Caco-2 (cell line): ENCODE results near the gene MSMP. TPM values are rescaled to one million over a fixed set of nuclear protein-coding genes. Genes with fewer than 3 reads are reported as not detected.

Source experiments
- BruUV-seq: library from RNA; stranded (reverse); fragments of 400-500 nt; replicated peaks from 2 replicates; lab custom pipeline; 2021; lab: Mats Ljungman, UMichigan
- CTCF ChIA-PET: fragments of 300-600 bp; sonication (Branson Sonifier 250); formaldehyde crosslinking; loops from one replicate; lab custom pipeline; 2022; ENCODE audit warnings: antibody characterized with exemption; lab: Charles Lee
- POLR2A ChIA-PET: fragments of 300-600 bp; sonication (Branson Sonifier 250); formaldehyde crosslinking; loops from one replicate; lab custom pipeline; 2022; ENCODE audit warnings: antibody characterized with exemption; lab: Charles Lee
- DNase-seq, 2 experiments: peaks; one replicate each; pipeline versions ENCODE4 v3.0.0 to v3.0.0-alpha.2; 2020 to 2022
- H3K27me3 ChIP-seq: replicated peaks from 2 replicates; pipeline ENCODE4 v1.6.0; 2011; ENCODE audit warnings: low read length; ENCODE audit not compliant: control insufficient read depth, insufficient read depth
- H3K36me3 ChIP-seq: 2 replicates; pipeline ENCODE4 v1.5.1; 2011; ENCODE audit warnings: low read length; ENCODE audit not compliant: control insufficient read depth, insufficient read depth
- H3K4me1 ChIP-seq: fragments of 250-450 bp; sonication (Bioruptor Pico); 2 replicates; pipeline ENCODE4 v1.5.1; 2020; ENCODE audit warnings: mild to moderate bottlenecking
- H3K4me3 ChIP-seq: 2 replicates; pipeline ENCODE4 v1.5.1; 2011; ENCODE audit warnings: low read depth, mild to moderate bottlenecking, control low read depth, low read length
- H3K9me3 ChIP-seq: fragments of 250-450 bp; sonication (Bioruptor Pico); 2 replicates; pipeline ENCODE4 v1.5.1; 2020; ENCODE audit warnings: mild to moderate bottlenecking, moderate library complexity
- H3K27ac Mint-ChIP-seq: one replicate; pipeline ENCODE4 v1.8.0; 2022; ENCODE audit warnings: mixed read lengths; ENCODE audit not compliant: unreplicated experiment
- H3K27me3 Mint-ChIP-seq: one replicate; pipeline ENCODE4 v1.8.0; 2022; ENCODE audit warnings: mixed read lengths; ENCODE audit not compliant: insufficient read depth, unreplicated experiment
- H3K36me3 Mint-ChIP-seq: one replicate; pipeline ENCODE4 v1.8.0; 2022; ENCODE audit warnings: mild to moderate bottlenecking, mixed read lengths; ENCODE audit not compliant: insufficient read depth, unreplicated experiment
- H3K4me1 Mint-ChIP-seq: one replicate; pipeline ENCODE4 v1.8.0; 2022; ENCODE audit warnings: low read depth, mixed read lengths; ENCODE audit not compliant: unreplicated experiment
- H3K4me3 Mint-ChIP-seq: one replicate; pipeline ENCODE4 v1.8.0; 2022; ENCODE audit warnings: mild to moderate bottlenecking, moderate library complexity, mixed read lengths; ENCODE audit not compliant: unreplicated experiment
- H3K9me3 Mint-ChIP-seq: one replicate; pipeline ENCODE4 v1.8.0; 2022; ENCODE audit warnings: mixed read lengths; ENCODE audit not compliant: unreplicated experiment
- CTCF ChIP-seq, 2 experiments: fragments of 200-600 bp in 1 of 2; IDR thresholded peaks; 1 replicate in 1 of 2; 2 replicates in 1 of 2; pipeline versions ENCODE4 v1.5.1 to v1.8.0; 2011 to 2022; ENCODE audit warnings: antibody characterized with exemption in 1 of 2, control low read depth in 1 of 2, inconsistent platforms in 1 of 2, low read depth in 1 of 2, low read length in 1 of 2, mild to moderate bottlenecking in 1 of 2, moderate library complexity in 1 of 2; ENCODE audit not compliant: insufficient read depth in 1 of 2, severe bottlenecking in 1 of 2, unreplicated experiment in 1 of 2
- intact Hi-C: fragments of 100-400 bp; cut with micrococcal nuclease; formaldehyde crosslinking; loops from one replicate; pipeline ENCODE4 v1.10.0; 2022; ENCODE audit not compliant: unreplicated experiment
- total RNA-seq: library from RNA; stranded (reverse); gene quantifications from 2 replicates; pipeline ENCODE4 v1.2.3, GENCODE V29; 2022

The MSMP gene
- total RNA-seq, 1 experiment from 2014 or later: not detected

DNA sequence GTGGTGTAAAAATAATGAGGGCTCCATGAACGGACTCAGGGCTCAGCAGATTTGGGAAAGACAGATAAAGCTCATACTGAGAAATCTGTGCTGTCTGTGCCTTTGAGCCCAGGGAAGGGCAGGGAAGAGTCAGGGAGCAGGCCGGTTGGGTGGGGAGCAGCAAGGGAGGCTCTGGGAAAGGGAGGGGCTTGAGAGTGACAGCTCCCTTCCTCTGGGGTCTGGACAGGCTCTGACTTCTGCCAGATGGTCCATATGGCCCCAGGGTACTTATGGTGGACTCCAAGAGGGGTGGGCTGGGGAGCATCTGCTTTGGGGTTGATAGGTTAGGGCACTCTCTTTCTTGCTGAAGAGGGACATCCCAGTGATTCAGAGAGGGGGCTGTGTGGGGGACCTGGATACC, 39.4 kb upstream of the MSMP start:
- ChIA-PET POLR2A (no interaction called here), CTCF (no interaction called here)
- peaks cover 4% of the 10 kb centered on the region for H3K4me1 Mint-ChIP-seq
- no peak overlapping the region for H3K4me3 Mint-ChIP-seq
- TF ChIP-seq CTCF (IDR thresholded peaks at IDR 0.05; ENCODE audit: insufficient read depth in 1 of 2, low read depth in 1 of 2, low read length in 1 of 2, severe bottlenecking in 1 of 2, unreplicated experiment in 1 of 2): no peak
- no peaks in the 10 kb centered on the region for H3K9me3 Mint-ChIP-seq
- 0 out of 2 replicates have a peak, but pooled peaks cover 1% of the 10 kb centered on the region for H3K36me3 ChIP-seq
- H3K36me3 Mint-ChIP-seq: no peaks in the 10 kb centered on the region
- no peak for DNase-seq
- intact Hi-C loops: no loop called here
- H3K9me3 ChIP-seq: no peaks in the 10 kb centered on the region
- BruUV-seq: no TSS peak
- H3K27me3 Mint-ChIP-seq: no peaks in the 10 kb centered on the region
- H3K4me3 ChIP-seq: no peak overlapping the region
- no peaks in the 10 kb centered on the region for H3K27me3 ChIP-seq
- H3K27ac Mint-ChIP-seq: no peak overlapping the region
- H3K4me1 ChIP-seq: peaks cover 15% of the 10 kb centered on the region

DNA sequence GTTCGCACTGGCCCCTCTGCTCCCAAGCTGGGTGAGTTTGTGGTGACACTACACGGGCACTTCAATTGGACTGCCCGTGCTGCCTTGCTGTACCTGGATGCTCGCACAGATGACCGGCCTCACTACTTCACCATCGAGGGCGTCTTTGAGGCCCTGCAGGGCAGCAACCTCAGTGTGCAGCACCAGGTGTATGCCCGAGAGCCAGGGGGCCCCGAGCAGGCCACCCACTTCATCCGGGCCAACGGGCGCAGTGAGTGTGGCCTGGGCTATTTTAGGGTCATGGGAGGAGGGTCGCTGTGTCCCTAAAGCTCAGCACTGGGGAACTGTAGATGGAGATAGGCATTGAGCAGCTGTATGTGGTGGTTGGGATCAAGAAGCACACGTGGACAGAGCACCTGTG, 38.8 kb upstream of the MSMP start:
- intact Hi-C loops: no loop called here
- POLR2A ChIA-PET: no interaction called here

GRCh38 chr9:35792024-35792813, 38.1 kb upstream of the MSMP start:
- ChIA-PET POLR2A (no interaction called here), CTCF (no interaction called here)
- H3K9me3 ChIP-seq: no peaks in the 10 kb centered on the region

More for the DNA sequence above, 38.8 kb upstream of the MSMP start:
- H3K4me3 ChIP-seq: no peak overlapping the region
- H3K36me3 ChIP-seq: 0 out of 2 replicates have a peak, but pooled peaks cover 1% of the 10 kb centered on the region
- no peak for DNase-seq
- no peak for TF ChIP-seq CTCF (IDR thresholded peaks at IDR 0.05; ENCODE audit: insufficient read depth in 1 of 2, low read depth in 1 of 2, low read length in 1 of 2, severe bottlenecking in 1 of 2, unreplicated experiment in 1 of 2)
- Mint-ChIP-seq H3K4me3 (no peak overlapping the region), H3K27ac (no peak overlapping the region), H3K9me3 (no peaks in the 10 kb centered on the region), H3K27me3 (no peaks in the 10 kb centered on the region), H3K36me3 (no peaks in the 10 kb centered on the region), H3K4me1 (peaks cover 4% of the 10 kb centered on the region)
- CTCF ChIA-PET: no interaction called here
- BruUV-seq: no TSS peak
- peaks cover 9% of the 10 kb centered on the region for H3K4me1 ChIP-seq
- H3K27me3 ChIP-seq: no peaks in the 10 kb centered on the region
- no peaks in the 10 kb centered on the region for H3K9me3 ChIP-seq

More at GRCh38 chr9:35792024-35792813, 38.1 kb upstream of the MSMP start:
- BruUV-seq: no TSS peak
- Histone ChIP-seq H3K4me3 (no peak overlapping the region), H3K27me3 (no peaks in the 10 kb centered on the region), H3K4me1 (peaks cover 8% of the 10 kb centered on the region; the same call in 1 of the 2 replicates), H3K36me3 (0 out of 2 replicates have a peak, but pooled peaks cover 1% of the 10 kb centered on the region)
- no peak for TF ChIP-seq CTCF (IDR thresholded peaks at IDR 0.05; ENCODE audit: insufficient read depth in 1 of 2, low read depth in 1 of 2, low read length in 1 of 2, severe bottlenecking in 1 of 2, unreplicated experiment in 1 of 2)
- Mint-ChIP-seq H3K4me1 (peaks cover 4% of the 10 kb centered on the region), H3K27ac (no peak overlapping the region), H3K4me3 (no peak overlapping the region), H3K27me3 (no peaks in the 10 kb centered on the region), H3K36me3 (no peaks in the 10 kb centered on the region), H3K9me3 (no peaks in the 10 kb centered on the region)
- no peak for DNase-seq
- intact Hi-C loops: no loop called here
